LHCN-M2 (cell line): Measurements from ENCODE around the gene MAST4. TPM values are rescaled to one million over a fixed set of nuclear protein-coding genes. Genes with fewer than 3 reads are reported as not detected.
A peak's percentile ranks its signal among the peaks of the same experiment; 100 is the strongest.
"Not testable (repeated sequence)": the region's sequence is repeated elsewhere in the genome, so short reads cannot be mapped to it uniquely, and the experiment has no call there.

Experiments
- DNase-seq: peaks from one replicate; pipeline ENCODE4 v3.0.0-alpha.2; 2012; ENCODE audit warnings: low read depth
- total RNA-seq: library from RNA; depleted of rRNA; stranded (reverse); fragments of >200 nt; gene quantifications from 2 replicates; pipeline ENCODE4 v1.2.3, GENCODE V29; 2014

Gene MAST4
- total RNA-seq, 1 experiment from 2014 or later: 10.7 TPM

DNA sequence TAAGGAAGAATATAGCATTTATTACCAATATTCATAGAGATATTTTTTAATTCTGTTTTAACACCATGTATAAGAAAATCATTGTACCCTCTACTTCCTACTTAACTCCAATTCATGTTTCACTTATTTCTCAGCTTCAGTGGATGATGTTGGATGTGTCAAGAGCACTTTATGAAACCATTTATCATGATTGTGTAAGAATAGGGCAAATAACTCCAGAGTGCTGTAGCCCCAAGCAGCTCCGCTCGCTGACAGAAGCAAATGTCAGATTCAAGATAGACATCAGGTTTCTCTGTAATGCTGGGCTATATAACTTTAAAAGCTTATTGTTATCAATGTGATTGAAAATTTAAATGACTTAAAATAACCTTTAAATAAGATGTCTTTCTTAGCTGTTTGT, 50.4 kb downstream of the MAST4 start:
- no peak for DNase-seq

DNA sequence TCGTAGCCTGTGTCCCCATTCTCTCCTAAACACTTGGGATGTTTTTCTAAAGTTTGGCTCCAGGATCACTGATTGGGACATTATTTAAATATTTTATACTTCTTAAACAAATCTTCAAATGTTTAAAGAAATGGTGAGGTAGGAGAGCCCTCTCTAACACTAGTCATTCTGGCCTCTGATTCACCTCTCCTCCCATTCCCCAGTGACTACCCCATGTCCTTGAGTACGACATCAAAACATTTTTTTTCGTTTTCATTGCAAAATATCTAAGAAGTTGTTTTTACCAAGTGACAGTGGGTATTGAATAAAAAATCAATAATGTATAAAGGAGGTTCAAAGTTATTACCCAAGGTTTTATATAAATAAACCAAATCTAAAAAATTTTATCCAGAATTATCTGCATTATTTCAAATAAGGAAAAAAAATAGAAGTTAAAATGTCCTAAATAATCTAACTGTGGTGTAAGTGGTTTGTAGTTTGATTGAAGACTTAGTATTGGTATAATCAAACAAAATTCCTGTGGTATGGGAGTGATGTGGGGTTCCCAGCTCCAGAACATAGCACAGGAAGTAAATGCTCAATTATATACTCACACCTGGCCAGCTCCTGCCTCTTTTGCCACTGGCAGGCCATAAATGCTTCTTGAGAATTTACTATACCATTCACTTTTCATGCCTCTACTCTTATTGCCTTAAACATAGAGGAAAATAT, 51.1 kb downstream of the MAST4 start:
- no peak for DNase-seq

GRCh38 chr5:66652818-66653217, 56.6 kb downstream of the MAST4 start:
- no peak for DNase-seq

- DNase-seq: peak; percentile 39
These were observed 57.1 kb downstream of the MAST4 start for GRCh38 chr5:66653325-66653724.

DNA sequence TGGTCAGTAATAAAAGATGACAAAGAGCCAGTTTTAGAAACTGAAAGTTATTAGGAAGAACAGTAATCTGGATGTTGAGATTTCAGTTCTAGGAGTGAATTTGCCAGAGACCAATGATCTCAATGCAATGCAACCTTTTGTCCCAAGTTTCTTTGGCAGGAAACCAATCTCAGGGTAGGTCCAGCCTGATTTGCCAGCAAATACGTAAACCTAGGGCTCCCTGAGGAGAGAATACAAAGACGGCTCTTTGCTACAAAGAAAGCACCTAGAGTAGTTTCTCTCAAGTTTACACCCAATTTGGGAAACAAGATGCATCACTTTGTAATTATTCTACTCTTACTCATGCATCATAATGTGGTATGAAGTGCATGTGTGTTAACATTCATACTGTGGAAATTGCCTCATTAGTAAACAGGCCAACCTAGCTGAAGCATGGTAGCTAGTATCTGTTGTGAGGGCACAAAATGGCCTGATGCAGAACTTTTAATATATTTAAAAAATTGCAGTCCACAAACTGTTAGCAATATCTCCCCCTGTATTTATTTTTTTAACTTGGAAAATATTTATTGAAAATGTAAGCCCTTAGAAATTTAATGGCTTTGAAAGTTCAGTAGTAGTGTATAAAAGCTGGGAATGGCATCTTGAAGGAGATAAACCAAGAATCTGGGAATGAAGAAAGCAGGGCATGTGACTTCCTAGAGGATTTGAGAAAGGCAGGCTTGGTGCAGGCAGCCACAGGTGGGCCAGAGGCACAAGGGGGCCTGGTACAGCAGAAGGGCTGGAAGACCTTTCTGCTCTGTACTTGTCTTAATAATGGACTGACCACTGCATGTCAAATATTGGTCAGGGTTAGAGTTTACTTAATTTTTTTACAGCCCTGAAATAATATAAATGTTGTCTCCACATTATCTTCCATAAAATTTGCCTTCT, 59.5 kb downstream of the MAST4 start:
- DNase-seq: no peak

- no peak for DNase-seq
These were observed 62.3 kb downstream of the MAST4 start for GRCh38 chr5:66658516-66658915.

DNA sequence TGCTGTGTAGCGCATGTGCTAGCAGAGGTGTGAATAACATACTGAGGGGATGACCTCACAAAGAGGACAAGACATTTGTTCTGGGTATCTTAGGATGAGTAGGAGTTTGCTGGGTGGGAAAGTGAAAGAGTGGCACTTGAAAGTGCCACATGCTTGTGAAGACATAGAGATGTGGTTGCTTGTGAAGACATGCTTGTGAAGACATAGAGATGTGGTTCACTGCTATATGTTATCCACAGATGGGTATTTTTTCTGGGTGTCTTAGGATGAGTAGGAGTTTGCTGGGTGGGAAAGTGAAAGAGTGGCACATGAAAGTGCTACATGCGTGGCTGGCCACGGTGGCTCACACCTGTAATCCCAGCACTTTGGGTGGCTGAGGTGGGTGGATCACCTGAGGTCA, 63.6 kb downstream of the MAST4 start:
- DNase-seq: no peak

GRCh38 chr5:66660396-66660795, 64.2 kb downstream of the MAST4 start:
- DNase-seq: no peak

- DNase-seq: peak; percentile 5
These were observed 65.0 kb downstream of the MAST4 start for GRCh38 chr5:66661149-66661548.

GRCh38 chr5:66666778-66667177, 70.6 kb downstream of the MAST4 start:
- DNase-seq: no peak

- DNase-seq: no peak
These were observed 73.1 kb downstream of the MAST4 start for GRCh38 chr5:66669086-66669861.

GRCh38 chr5:66669862-66670195, 73.6 kb downstream of the MAST4 start:
- DNase-seq: no peak

DNA sequence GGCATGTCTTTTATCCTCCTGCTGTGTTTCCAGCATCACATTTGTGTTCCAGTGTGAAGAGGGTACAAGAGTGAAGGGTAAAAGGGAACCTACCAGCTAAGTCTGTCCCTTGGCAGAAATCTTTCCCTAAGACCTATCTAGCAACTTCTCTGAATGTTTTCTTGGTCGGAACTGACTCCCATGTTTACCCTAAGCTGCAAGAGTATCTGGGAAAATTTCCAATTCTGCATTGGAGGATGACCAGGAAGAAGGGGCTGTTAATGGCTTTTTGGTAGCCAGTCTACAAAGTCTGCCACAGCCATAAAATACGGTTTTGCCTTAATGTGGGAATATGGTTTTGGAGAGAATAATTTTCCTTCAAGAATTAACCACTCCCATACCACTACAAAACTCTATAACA, 75.1 kb downstream of the MAST4 start:
- no peak for DNase-seq

DNA sequence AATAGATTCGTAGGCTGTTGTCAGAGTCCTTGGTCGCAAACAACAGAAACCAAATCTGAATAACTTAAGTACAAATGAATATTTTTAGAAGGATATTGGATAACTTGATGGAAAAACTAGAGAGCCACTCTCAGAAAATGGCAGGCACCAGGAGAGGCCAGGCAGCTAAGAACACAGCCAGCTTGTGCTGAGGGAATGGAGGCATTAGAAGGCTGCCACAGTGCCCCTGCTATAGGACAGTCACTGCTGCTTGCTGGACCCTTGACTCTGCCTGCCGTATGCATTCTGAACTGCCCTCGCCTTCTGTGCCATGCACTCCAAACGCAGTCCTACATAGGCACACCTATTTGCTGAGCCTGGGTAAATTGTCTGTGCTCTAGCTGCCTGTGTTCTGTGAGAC, 78.6 kb downstream of the MAST4 start:
- no peak for DNase-seq

DNA sequence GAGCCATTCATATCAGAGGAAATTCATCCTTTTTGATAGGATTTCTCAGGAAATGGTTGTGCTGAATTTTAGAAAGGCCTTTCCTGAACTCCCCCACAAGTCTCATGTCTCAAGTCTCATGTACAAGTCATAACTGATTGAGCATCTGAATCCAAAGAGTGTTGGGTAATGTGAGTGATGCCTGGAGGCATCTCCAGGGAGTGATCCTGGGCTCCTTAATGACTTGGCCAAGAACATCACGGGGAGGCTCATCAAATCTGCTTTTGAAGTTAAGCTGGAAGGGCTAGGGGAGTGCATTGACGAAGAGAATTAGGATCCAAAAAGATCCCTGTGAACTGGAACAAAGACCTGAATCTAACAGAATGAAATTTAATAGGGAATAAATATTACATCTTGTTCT, 79.2 kb downstream of the MAST4 start:
- DNase-seq: no peak

- no peak for DNase-seq
These were observed 84.0 kb downstream of the MAST4 start for GRCh38 chr5:66680221-66680620.

GRCh38 chr5:66680804-66681203, 84.6 kb downstream of the MAST4 start:
- no peak for DNase-seq

- no peak for DNase-seq
These were observed 88.5 kb downstream of the MAST4 start for GRCh38 chr5:66684663-66685062.

DNA sequence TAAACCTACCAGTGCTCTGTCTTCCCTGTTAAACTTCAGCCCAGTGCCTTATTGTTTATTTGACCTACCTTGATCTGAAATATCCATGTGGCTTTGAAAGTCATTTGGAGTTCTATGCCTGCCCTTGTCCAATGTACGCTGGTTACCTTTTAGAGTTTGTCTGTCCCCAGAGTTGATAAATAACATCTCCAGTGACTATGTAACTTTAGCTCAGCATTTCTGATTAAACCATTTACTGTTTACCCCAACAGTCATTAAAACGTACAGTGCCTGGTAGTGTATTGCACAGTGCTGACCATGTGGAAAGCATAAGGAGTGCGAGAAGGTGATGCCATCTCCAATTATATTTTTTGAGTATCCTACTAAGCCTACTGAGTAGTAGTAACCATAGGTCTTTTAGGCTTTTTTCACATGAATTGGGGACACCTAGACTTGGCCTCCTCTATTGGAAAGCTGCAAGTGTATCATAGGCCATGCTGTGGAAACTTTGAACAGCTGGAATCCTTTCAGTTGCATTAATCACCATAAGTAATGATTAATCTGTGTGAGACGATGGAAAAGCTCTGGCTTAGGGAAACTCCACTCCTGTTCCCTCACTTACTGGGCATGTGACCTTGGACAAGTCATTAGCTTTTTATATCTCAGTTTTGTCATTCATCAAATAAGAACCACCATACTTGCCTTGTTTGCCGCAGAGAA, 93.5 kb downstream of the MAST4 start:
- no peak for DNase-seq

DNA sequence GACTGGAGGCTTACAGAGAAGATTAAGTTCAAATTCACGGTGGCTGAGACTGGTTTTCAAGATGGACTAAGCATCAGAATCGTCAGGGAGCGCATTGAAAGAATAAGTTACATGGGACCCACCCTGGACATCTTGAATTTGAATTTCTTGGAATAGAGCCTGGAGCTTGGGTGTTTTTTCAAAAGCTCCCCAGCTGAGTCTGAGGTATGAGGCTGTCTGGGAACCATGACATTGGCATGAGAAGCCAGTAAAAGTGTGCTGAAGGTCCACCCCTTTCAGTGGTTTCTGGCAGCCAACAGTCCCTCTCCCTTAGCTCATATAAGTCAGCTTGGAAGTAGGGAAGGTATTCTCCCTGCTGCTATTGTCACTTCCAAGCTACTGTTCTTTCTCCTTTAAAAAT, 97.8 kb downstream of the MAST4 start:
- DNase-seq: no peak

GRCh38 chr5:66695840-66696239, 99.6 kb downstream of the MAST4 start:
- not testable (repeated sequence) for DNase-seq
